ENCODE measurements around the gene AQP2.

The AQP2 gene

DNA sequence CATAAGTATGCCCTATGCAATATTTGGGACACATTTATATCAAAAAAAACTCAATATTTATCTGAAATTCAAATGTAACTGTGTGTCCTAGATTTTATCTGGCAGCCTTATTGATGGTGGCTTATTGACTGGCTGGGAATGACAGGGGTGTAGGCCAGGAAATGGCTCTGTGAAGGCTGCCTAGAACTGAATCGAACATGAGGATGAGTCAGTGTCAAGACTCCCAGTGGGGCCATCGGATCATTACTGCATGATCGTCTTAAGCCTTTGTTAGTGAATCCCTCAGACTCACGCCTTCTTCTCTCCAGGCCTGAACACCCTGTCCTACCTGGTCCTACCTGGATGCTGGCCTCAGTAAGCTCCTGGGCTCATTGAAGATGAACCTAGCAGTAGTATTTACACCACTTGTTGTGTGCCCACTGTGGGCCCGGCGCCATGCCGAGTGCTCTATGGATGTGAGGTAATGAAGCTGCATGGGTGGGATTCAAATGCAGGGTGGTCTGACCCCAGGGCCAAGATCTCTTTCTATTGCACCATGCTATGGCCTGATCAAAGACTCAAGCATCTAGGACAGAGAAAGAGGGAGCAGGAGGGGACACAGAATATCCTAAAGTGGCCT is 25.8 kb upstream of the AQP2 start:
- Histone ChIP-seq H3K9ac (ENCODE audit: low read depth, low read length) (no peak overlapping the region), H3K9me3 (ENCODE audit: control insufficient read depth, insufficient read depth, low read length) (no peaks in the 10 kb centered on the region), H3K4me1 (ENCODE audit: insufficient read depth, low read length) (no peaks in the 10 kb centered on the region), H3K36me3 (ENCODE audit: insufficient read depth, low read length) (no peaks in the 10 kb centered on the region)

DNA sequence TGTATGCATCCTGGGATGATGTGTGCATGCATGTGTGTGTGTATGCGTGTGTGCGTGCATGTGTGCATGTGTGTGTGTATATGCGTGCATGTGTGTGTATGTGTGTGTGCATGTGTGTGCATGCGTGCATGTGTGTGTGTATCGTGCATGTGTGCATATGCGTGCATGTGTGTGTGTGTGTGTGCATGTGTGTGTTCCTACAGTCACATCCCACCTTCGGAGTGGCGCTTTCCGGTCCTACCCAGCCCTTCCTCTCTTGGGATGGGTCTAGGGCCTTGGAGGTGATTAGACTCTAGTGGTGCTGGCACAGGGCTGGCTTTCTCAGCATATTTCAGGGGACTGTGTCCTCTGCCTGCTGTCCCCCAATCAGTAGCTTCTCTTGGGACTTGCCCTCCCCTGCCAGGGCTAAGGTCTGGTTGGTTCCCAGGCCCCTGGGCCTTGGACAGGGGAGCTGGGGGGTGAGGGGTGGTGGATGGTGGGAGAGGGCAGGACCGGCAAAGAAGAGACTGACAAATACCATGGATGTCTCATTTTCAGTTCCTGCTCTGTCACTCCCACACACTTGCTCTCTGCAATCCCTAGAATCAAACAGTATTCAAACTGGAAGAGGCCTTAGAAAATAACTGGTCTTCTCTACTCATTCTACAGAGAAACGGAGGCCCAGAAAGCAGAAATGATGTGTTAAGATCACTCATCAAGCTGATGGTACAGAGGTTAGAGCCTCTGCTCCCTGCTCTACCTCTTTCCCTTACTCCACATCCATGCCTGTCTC is 24.9 kb upstream of the AQP2 start:
- Histone ChIP-seq H3K36me3 (ENCODE audit: insufficient read depth, low read length) (no peaks in the 10 kb centered on the region), H3K9me3 (ENCODE audit: control insufficient read depth, insufficient read depth, low read length) (no peaks in the 10 kb centered on the region), H3K4me1 (ENCODE audit: insufficient read depth, low read length) (no peaks in the 10 kb centered on the region), H3K9ac (ENCODE audit: low read depth, low read length) (no peak overlapping the region)

DNA sequence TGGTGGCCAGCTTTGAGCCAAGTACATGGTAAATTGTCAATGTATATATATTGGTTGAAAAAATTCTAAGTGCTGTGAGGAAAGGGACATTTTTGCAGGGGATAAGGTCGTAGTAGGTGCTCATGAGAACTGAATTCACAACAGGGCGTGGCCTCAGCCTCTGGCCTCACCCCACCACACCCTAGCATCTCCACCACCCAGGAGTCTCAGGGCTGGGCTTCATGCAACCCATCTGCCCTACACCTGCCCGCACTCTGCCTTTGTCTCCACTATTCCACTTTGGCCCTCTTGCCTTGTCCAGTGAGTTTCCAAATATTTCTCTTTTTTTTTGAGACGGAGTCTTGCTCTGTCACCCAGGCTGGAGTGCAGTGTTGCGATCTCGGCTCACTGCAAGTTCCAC is 22.1 kb upstream of the AQP2 start:
- no peak overlapping the region for H3K9ac ChIP-seq (ENCODE audit: low read depth, low read length)
- no peaks in the 10 kb centered on the region for H3K4me1 ChIP-seq (ENCODE audit: insufficient read depth, low read length)
- H3K9me3 ChIP-seq (ENCODE audit: control insufficient read depth, insufficient read depth, low read length) = no peaks in the 10 kb centered on the region
- no peaks in the 10 kb centered on the region for H3K36me3 ChIP-seq (ENCODE audit: insufficient read depth, low read length)

DNA sequence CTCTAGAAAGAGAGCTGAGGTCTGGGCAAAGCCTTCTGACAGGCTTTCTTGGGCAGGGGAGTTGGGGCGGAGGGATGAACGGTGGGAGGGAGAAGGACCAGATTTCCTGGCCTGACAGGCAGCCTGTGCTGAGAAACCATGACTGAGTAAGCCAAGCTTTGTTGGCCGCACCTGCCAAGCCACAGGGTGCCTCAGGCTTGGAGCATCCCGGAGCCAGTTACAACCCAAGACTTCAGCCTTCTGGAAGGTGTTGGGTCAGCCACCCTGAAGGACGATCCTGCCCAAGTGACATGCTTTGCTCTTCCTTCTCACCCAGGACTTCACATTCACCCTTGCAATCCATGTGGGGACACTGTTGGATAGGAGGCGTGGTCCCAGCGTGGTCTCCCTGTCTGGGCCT is 21.0 kb upstream of the AQP2 start:
- H3K9me3 ChIP-seq (ENCODE audit: control insufficient read depth, insufficient read depth, low read length) = no peaks in the 10 kb centered on the region
- H3K9ac ChIP-seq (ENCODE audit: low read depth, low read length) = no peak overlapping the region
- H3K4me1 ChIP-seq (ENCODE audit: insufficient read depth, low read length) = no peaks in the 10 kb centered on the region
- H3K36me3 ChIP-seq (ENCODE audit: insufficient read depth, low read length) = no peaks in the 10 kb centered on the region

DNA sequence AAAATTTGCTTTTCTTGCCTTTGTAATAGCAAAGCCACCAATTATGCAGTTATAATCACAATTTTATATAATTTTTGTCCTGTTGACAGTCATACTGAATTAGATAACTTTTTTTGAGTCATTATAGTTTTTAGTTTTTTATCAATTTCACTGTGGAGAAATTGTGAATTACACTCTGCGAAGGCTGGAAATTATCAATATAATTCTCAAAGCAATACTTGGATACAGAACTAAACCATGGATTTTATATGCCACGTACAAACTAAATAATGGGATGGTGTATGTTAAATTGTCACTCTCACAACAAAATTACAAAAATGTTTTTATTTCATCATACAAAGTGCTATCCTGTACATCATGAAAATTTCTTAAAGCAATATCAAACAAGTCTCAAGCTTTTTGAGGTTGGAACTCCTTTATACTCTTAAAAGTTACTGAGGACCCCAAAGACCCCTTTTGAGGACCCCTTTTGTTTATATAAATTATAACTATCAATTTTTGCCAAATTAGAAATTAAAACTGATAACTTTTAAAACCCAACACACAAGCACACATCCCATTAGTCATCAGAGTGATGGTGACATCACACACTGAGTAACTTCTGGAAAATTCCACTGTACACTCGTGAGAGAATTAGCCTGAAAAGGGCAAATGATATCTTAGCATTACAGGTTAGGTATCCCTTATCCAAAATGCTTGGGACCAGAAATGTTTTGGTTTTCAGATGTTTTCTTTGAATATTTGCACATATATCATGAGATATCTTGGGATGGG is 19.8 kb upstream of the AQP2 start:
- Histone ChIP-seq H3K9ac (ENCODE audit: low read depth, low read length) (no peak overlapping the region), H3K4me1 (ENCODE audit: insufficient read depth, low read length) (no peaks in the 10 kb centered on the region), H3K9me3 (ENCODE audit: control insufficient read depth, insufficient read depth, low read length) (no peaks in the 10 kb centered on the region), H3K36me3 (ENCODE audit: insufficient read depth, low read length) (no peaks in the 10 kb centered on the region)

DNA sequence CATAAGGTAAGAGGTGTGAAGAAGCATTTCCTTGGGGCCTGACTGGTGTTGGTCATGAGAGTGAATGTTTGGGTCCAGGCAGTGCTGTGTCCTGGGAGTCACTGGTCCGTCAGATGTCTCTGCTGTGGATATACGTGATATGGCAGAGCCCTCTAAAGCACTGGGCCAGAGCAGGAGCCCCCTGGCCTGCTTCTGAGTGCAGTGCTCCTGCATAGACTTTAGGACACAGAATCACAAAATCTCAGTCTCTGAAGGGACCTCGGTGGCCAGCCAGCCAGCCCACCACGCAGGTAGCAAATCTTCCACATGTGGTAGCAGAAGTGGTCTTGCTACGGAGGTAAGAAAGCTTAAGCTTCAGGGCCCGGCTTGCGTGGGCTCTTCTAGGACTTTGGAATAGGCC is 18.5 kb upstream of the AQP2 start:
- Histone ChIP-seq H3K9ac (ENCODE audit: low read depth, low read length) (no peak overlapping the region), H3K9me3 (ENCODE audit: control insufficient read depth, insufficient read depth, low read length) (no peaks in the 10 kb centered on the region), H3K36me3 (ENCODE audit: insufficient read depth, low read length) (no peaks in the 10 kb centered on the region)

DNA sequence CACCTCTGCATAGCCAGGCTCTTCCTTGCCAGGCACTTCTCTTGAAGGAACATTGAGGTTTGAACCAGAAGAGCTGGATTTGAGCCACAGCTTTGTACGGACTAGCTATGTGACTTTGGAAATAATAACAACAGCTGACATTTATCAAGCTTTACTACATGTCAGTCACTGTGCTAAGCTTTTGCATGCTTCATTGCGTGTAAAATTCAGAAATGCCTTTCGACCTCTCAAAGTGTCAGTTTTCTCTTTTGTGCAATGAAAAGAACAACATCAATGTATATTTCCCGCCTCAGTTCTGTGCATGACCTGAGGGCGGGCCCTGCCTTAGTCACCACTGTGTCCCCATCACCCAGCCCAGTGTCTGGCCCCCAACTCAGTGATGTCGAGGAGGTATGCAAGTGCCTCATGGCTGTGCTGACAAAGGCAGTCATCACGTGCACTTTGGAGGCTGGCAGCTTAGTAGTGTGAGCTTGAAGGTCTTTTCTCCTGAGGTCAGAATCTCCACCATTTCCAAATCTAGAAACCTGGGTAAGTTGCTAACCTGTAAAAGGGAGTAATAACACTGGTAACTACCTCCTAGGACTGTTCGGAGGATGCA is 17.9 kb upstream of the AQP2 start:
- Histone ChIP-seq H3K9ac (ENCODE audit: low read depth, low read length) (no peak overlapping the region), H3K9me3 (ENCODE audit: control insufficient read depth, insufficient read depth, low read length) (no peaks in the 10 kb centered on the region), H3K4me1 (ENCODE audit: insufficient read depth, low read length) (no peaks in the 10 kb centered on the region), H3K36me3 (ENCODE audit: insufficient read depth, low read length) (no peaks in the 10 kb centered on the region)

More for the DNA sequence above, 18.5 kb upstream of the AQP2 start:
- H3K4me1 ChIP-seq (ENCODE audit: insufficient read depth, low read length) = no peaks in the 10 kb centered on the region

DNA sequence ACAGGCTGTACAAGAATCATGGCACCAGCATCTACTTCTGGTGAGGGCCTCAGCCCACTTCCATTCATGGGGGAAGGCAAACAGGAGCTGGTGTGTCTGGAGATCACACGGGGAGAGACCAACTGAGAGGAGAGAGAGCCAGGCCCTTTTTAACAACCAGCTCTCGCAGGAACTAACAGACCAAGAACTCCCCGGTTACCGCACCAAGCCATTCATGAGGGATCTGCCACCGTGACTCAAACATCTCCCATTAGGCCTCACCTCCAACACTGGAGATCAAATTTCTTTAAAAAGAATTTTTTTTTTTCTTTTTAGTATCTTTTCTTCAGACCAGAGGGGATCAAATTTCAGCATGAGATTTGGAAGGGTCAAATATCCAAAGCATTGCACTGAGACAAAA is 16.7 kb upstream of the AQP2 start:
- no peak overlapping the region for H3K9ac ChIP-seq (ENCODE audit: low read depth, low read length)
- no peaks in the 10 kb centered on the region for H3K9me3 ChIP-seq (ENCODE audit: control insufficient read depth, insufficient read depth, low read length)
- no peaks in the 10 kb centered on the region for H3K4me1 ChIP-seq (ENCODE audit: insufficient read depth, low read length)
- no peaks in the 10 kb centered on the region for H3K36me3 ChIP-seq (ENCODE audit: insufficient read depth, low read length)

DNA sequence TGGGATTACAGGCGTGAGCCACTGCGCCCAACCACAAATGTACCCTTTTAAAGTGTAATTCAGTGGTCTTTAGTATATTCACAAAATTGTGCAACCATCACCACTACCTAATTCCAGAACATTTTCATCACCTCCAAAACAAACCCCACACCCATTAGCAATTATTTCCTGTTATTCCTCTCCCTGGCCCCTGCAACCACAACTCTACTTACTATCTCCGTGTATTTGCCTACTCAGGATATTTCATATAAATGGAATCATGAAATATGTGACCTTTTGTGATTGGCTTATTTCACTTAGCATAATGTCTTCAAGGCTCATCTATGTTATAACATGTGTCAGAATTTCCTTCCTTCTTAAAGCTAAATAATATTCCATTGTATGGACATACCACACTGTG is 16.0 kb upstream of the AQP2 start:
- Histone ChIP-seq H3K36me3 (ENCODE audit: insufficient read depth, low read length) (no peaks in the 10 kb centered on the region), H3K4me1 (ENCODE audit: insufficient read depth, low read length) (no peaks in the 10 kb centered on the region), H3K9me3 (ENCODE audit: control insufficient read depth, insufficient read depth, low read length) (no peaks in the 10 kb centered on the region), H3K9ac (ENCODE audit: low read depth, low read length) (no peak overlapping the region)

DNA sequence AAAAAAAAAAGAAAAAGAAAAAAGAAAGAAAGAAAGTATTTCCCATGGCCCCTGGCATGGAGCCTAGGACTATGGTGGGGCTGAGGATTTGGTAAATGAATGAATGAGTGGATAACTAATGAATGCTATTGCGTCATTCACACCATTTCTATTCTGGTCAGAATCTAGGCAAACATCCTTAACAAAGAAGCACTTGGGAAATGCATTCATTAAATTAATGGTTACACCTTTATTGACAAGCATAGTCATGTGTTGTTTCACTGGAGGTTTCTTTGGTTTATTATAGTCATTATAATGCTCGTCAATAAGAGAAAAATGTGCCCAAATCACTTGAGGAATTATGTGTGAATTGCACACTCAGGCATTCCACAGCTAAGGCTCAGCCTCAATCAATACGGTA is 13.6 kb upstream of the AQP2 start:
- Histone ChIP-seq H3K36me3 (ENCODE audit: insufficient read depth, low read length) (no peaks in the 10 kb centered on the region), H3K9ac (ENCODE audit: low read depth, low read length) (no peak overlapping the region), H3K4me1 (ENCODE audit: insufficient read depth, low read length) (no peaks in the 10 kb centered on the region), H3K9me3 (ENCODE audit: control insufficient read depth, insufficient read depth, low read length) (no peaks in the 10 kb centered on the region)

DNA sequence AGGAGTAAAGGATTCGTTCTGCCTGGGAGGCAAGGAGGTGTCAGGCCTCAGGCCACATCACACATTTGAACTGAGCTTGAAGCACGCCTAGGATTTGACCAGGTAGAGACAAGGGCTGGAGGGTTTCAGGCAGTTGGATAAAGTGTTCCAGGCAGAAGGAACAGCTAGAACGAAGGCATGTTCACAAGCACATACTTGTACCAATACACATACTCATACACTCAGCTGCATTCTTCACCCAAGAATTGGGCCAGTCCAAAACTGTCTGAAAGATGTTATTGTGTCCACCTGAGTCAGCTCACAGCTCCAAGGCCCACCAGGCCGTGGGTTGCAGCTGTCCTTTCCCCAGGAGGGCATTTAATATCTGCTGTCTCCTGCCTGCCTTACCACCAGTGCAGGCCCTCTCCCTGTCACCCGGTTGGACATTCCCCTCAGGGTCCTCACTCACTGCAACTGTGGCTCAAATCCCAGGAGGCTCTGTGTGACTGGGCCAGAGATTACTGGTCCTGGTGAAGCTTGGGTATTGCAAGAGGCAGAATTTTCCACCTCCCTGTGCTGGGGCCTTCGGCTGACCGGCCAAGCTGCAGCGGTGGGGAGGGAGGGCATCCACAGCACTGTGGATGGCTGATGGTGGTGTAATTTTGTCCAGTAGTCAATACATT is 12.8 kb upstream of the AQP2 start:
- H3K9me3 ChIP-seq (ENCODE audit: control insufficient read depth, insufficient read depth, low read length) = no peaks in the 10 kb centered on the region
- no peaks in the 10 kb centered on the region; the same call in 1 of the 2 replicates for H3K4me1 ChIP-seq (ENCODE audit: insufficient read depth, low read length)
- no peak overlapping the region for H3K9ac ChIP-seq (ENCODE audit: low read depth, low read length)
- H3K36me3 ChIP-seq (ENCODE audit: insufficient read depth, low read length) = no peaks in the 10 kb centered on the region

DNA sequence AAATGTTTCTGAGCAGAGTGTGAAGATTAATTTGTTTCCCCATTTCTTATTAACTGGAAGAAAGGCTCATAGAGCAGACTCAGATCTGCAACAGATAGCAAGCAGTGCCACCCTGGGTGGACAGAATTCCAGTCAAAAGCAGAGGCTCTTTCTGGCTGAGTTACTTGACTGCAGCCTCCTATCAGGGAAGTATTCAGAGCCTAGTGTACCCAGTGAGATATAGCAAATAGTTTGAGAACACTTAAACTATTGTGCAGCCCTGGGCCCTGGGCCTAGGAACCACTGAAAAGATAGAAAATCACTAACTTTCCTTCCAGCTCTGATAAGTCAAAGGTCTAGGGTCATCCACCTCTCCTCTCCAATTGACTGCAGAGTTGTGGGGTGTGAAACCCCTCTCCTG is 11.2 kb upstream of the AQP2 start:
- no peak overlapping the region for H3K9ac ChIP-seq (ENCODE audit: low read depth, low read length)
- no peaks in the 10 kb centered on the region for H3K36me3 ChIP-seq (ENCODE audit: insufficient read depth, low read length)
- no peaks in the 10 kb centered on the region; the same call in 1 of the 2 replicates for H3K4me1 ChIP-seq (ENCODE audit: insufficient read depth, low read length)
- no peaks in the 10 kb centered on the region for H3K9me3 ChIP-seq (ENCODE audit: control insufficient read depth, insufficient read depth, low read length)

DNA sequence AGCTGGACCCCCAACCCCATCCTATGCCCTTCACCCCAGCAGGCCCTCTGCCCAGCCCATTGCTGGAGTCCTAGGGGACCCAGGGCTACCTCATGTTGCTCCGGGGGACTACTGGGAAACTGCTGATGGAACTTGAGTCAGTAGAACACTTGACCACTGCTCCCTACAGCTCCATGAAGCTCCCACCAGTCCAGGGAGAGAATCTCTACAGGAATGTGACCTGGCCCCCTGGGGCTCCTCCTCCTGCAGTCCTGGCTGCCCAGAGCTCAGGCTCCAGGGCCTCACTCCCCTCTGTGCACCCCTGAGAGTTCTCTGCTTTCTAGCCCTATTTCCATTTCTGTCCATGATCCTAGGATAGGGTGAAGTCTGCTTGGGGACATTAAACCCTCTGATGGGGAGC is 10.8 kb upstream of the AQP2 start:
- no peaks in the 10 kb centered on the region for H3K9me3 ChIP-seq (ENCODE audit: control insufficient read depth, insufficient read depth, low read length)
- no peaks in the 10 kb centered on the region for H3K36me3 ChIP-seq (ENCODE audit: insufficient read depth, low read length)
- H3K4me1 ChIP-seq (ENCODE audit: insufficient read depth, low read length) = no peaks in the 10 kb centered on the region; the same call in 1 of the 2 replicates
- H3K9ac ChIP-seq (ENCODE audit: low read depth, low read length) = no peak overlapping the region
